Measurements from ENCODE around the gene RNASEH2B.

DNA sequence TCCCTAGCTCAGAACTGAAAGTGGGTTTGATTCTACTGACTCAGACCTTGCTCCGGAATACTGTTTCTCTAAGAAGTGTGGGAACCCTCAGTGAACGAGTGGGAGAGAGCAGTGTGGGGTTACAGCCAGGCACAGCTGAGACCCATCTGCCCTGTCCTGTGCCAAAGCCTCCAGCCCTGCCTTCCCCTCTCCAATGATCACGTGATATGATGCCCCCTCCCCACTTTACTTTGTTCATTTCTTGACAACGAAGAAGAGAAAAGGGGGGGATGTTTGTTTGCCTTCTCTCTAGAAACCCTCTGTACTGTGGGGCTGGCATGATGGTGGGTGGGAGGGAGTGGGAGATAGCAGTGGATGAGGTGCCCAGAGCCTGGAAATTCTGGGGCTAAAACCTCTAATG is 96.0 kb downstream of the RNASEH2B start:
- TF ChIP-seq, protein P1, sequence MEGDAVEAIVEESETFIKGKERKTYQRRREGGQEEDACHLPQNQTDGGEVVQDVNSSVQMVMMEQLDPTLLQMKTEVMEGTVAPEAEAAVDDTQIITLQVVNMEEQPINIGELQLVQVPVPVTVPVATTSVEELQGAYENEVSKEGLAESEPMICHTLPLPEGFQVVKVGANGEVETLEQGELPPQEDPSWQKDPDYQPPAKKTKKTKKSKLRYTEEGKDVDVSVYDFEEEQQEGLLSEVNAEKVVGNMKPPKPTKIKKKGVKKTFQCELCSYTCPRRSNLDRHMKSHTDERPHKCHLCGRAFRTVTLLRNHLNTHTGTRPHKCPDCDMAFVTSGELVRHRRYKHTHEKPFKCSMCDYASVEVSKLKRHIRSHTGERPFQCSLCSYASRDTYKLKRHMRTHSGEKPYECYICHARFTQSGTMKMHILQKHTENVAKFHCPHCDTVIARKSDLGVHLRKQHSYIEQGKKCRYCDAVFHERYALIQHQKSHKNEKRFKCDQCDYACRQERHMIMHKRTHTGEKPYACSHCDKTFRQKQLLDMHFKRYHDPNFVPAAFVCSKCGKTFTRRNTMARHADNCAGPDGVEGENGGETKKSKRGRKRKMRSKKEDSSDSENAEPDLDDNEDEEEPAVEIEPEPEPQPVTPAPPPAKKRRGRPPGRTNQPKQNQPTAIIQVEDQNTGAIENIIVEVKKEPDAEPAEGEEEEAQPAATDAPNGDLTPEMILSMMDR (IDR thresholded peaks at IDR 0.05; ENCODE audit: poor library complexity, severe bottlenecking): no peak
- TF ChIP-seq POLR2AphosphoS5 (IDR thresholded peaks at IDR 0.05) (no peak), EP300 (conservative IDR thresholded peaks at IDR 0.05; ENCODE audit: poor library complexity, severe bottlenecking) (no peak)

Measured in neural cell (in vitro differentiated cells).